MV-4-11 (cell line): ENCODE data around the gene TCF4.

ENCODE experiments used
- DNase-seq: peaks from one replicate; lab custom pipeline; 2025; lab: John Stamatoyannopoulos, UW

The TCF4 gene

GRCh38 chr18:55234366-55235093, 353.5 kb downstream of the TCF4 start:
- peak; percentile 75 for DNase-seq

GRCh38 chr18:55233857-55234256, 354.1 kb downstream of the TCF4 start:
- DNase-seq: peak; percentile 75

GRCh38 chr18:55232506-55232905, 355.5 kb downstream of the TCF4 start:
- no peak for DNase-seq

GRCh38 chr18:55229682-55230081, 358.3 kb downstream of the TCF4 start:
- no peak for DNase-seq

GRCh38 chr18:55228707-55229106, 359.3 kb downstream of the TCF4 start:
- DNase-seq: no peak

GRCh38 chr18:55228191-55228590, 359.8 kb downstream of the TCF4 start:
- peak; percentile 42 for DNase-seq

GRCh38 chr18:55227771-55228170, 360.2 kb downstream of the TCF4 start:
- DNase-seq: peak; percentile 48

- no peak for DNase-seq
Observed at GRCh38 chr18:55226044-55226443, 361.9 kb downstream of the TCF4 start.

GRCh38 chr18:55224086-55224625, 363.8 kb downstream of the TCF4 start:
- no peak for DNase-seq

GRCh38 chr18:55221622-55222021, 366.4 kb downstream of the TCF4 start:
- no peak for DNase-seq

- peak; percentile 88 for DNase-seq
Observed at GRCh38 chr18:55220523-55220922, 367.5 kb downstream of the TCF4 start.

- no peak for DNase-seq
Observed at GRCh38 chr18:55219823-55220222, 368.2 kb downstream of the TCF4 start.

GRCh38 chr18:55219059-55219458, 368.9 kb downstream of the TCF4 start:
- no peak for DNase-seq

GRCh38 chr18:55214969-55215368, 373.0 kb downstream of the TCF4 start:
- DNase-seq: no peak

GRCh38 chr18:55214534-55214933, 373.5 kb downstream of the TCF4 start:
- DNase-seq: no peak

GRCh38 chr18:55213586-55213985, 374.4 kb downstream of the TCF4 start:
- DNase-seq: no peak

GRCh38 chr18:55206927-55207326, 381.1 kb downstream of the TCF4 start:
- DNase-seq: no peak

GRCh38 chr18:55202232-55202917, 385.6 kb downstream of the TCF4 start:
- no peak for DNase-seq

- DNase-seq: no peak
Observed at GRCh38 chr18:55199291-55199963, 388.6 kb downstream of the TCF4 start.

- DNase-seq: no peak
Observed at GRCh38 chr18:55195863-55196262, 392.1 kb downstream of the TCF4 start.

- no peak for DNase-seq
Observed at GRCh38 chr18:55189972-55190371, 398.0 kb downstream of the TCF4 start.

- no peak for DNase-seq
Observed at GRCh38 chr18:55186588-55186987, 401.4 kb downstream of the TCF4 start.

GRCh38 chr18:55185391-55185790, 402.6 kb downstream of the TCF4 start:
- DNase-seq: no peak
